ENCODE measurements around the gene NLRC5. TPM values are rescaled to one million over a fixed set of nuclear protein-coding genes. Genes with fewer than 3 reads are reported as not detected.

The NLRC5 gene
- total RNA-seq (2022) (1.6 and 1.9 TPM in 2 replicates), Bru-seq, nascent RNA (percentile 19 among the genes with signal in this experiment), BruChase-seq, experiment 1, labeled RNA remaining after a 2-hour chase (percentile 18 among the genes with signal in this experiment), BruChase-seq, experiment 2, labeled RNA remaining after a 6-hour chase (percentile 18 among the genes with signal in this experiment)
- long read RNA-seq = 0 reads

GRCh38 chr16:56988948-56989945 is at the start of gene NLRC5:
Gene NLRC5 (plus strand): TSS chr16:56989557. CDS start chr16:57020713, 31,156 bp downstream.
- Mint-ChIP-seq H3K4me1 (ENCODE audit: low read depth, unreplicated experiment) (peaks cover 15% of the 10 kb centered on the region), H3K4me3 (ENCODE audit: unreplicated experiment) (peak within 1 kb of the TSS; percentile 88), H3K27me3 (ENCODE audit: insufficient read depth, unreplicated experiment) (peaks cover 5% of the 10 kb centered on the region), H3K27ac (ENCODE audit: unreplicated experiment) (peak within 1 kb of the TSS; percentile 36), H3K9me3 (ENCODE audit: unreplicated experiment) (no peaks in the 10 kb centered on the region), H3K36me3 (ENCODE audit: insufficient read depth, unreplicated experiment) (no peaks in the 10 kb centered on the region)
- intact Hi-C loops (cut with micrococcal nuclease; ENCODE audit: unreplicated experiment) = no loop called here
- no peaks in the 10 kb centered on the region for H3K9me3 ChIP-seq
- H3K36me3 ChIP-seq (ENCODE audit: control insufficient read depth, insufficient read depth, low read length) = 0 out of 2 replicates have a peak, but pooled peaks cover 2% of the 10 kb centered on the region
- peaks cover 4% of the 10 kb centered on the region; the same call in 1 of the 2 replicates for H3K27me3 ChIP-seq (replicated peaks; ENCODE audit: control insufficient read depth, insufficient read depth, low read length)
- peak; percentile 72 to 79 for DNase-seq
- TF ChIP-seq CTCF (IDR thresholded peaks at IDR 0.05; ENCODE audit: insufficient read depth in 1 of 2, low read depth in 1 of 2, low read length in 1 of 2, severe bottlenecking in 1 of 2, unreplicated experiment in 1 of 2) = no peak
- H3K4me3 ChIP-seq (ENCODE audit: low read depth, low read length) = peak within 1 kb of the TSS; percentile 84
- POLR2A ChIA-PET = interaction anchor here (0.6 kb wide), 1 partner anchor 51 kb away, joined by 3 read pairs; no protein-coding TSS in a partner anchor
- no TSS peak for BruUV-seq (replicated peaks)
- 0 out of 2 replicates have a peak, but pooled peaks cover 3% of the 10 kb centered on the region for H3K4me1 ChIP-seq
- CTCF ChIA-PET = interaction anchor here (0.6 to 0.9 kb wide), 2 partner anchors 56 to 236 kb away, joined by 3 to 4 read pairs; no protein-coding TSS in a partner anchor

- no peak overlapping the region for H3K27ac Mint-ChIP-seq (ENCODE audit: unreplicated experiment)
- peaks cover 4% of the 10 kb centered on the region; the same call in 1 of the 2 replicates for H3K4me1 ChIP-seq
- no peak overlapping the region for H3K4me3 Mint-ChIP-seq (ENCODE audit: unreplicated experiment)
Observed at GRCh38 chr16:56939801-56940200, 49.6 kb upstream of the NLRC5 start.

More at GRCh38 chr16:56939801-56940200, 49.6 kb upstream of the NLRC5 start:
- Mint-ChIP-seq H3K27me3 (ENCODE audit: insufficient read depth, unreplicated experiment) (no peaks in the 10 kb centered on the region), H3K36me3 (ENCODE audit: insufficient read depth, unreplicated experiment) (peaks cover 100% of the 10 kb centered on the region), H3K4me1 (ENCODE audit: low read depth, unreplicated experiment) (peaks cover 25% of the 10 kb centered on the region), H3K9me3 (ENCODE audit: unreplicated experiment) (no peaks in the 10 kb centered on the region)
- ChIA-PET POLR2A (no interaction called here), CTCF (no interaction called here)
- Histone ChIP-seq H3K9me3 (no peaks in the 10 kb centered on the region), H3K27me3 (replicated peaks; ENCODE audit: control insufficient read depth, insufficient read depth, low read length) (no peaks in the 10 kb centered on the region), H3K36me3 (ENCODE audit: control insufficient read depth, insufficient read depth, low read length) (peaks cover 14% of the 10 kb centered on the region), H3K4me3 (ENCODE audit: low read depth, low read length) (no peak overlapping the region)
- BruUV-seq (replicated peaks) = no TSS peak
- DNase-seq = no peak
- intact Hi-C loops (cut with micrococcal nuclease; ENCODE audit: unreplicated experiment) = no loop called here
- no peak for TF ChIP-seq CTCF (IDR thresholded peaks at IDR 0.05; ENCODE audit: insufficient read depth in 1 of 2, low read depth in 1 of 2, low read length in 1 of 2, severe bottlenecking in 1 of 2, unreplicated experiment in 1 of 2)
